HepG2 (cell line): ENCODE results near the gene DDX28. TPM values are rescaled to one million over a fixed set of nuclear protein-coding genes. Genes with fewer than 3 reads are reported as not detected.

Source experiments
- ATAC-seq: fragments of 200-7000 bp; cut with Tn5 transposase; 3 replicates; pipeline ENCODE4 v1.9.1; 2020; ENCODE audit warnings: mild to moderate bottlenecking, moderate library complexity
- BruUV-seq: library from RNA; stranded (reverse); fragments of 400-500 nt; replicated peaks from 2 replicates; lab custom pipeline; 2021; lab: Mats Ljungman, UMichigan
- CTCF ChIA-PET: fragments of 300-600 bp; formaldehyde crosslinking; extraction: SDS; loops from one replicate; lab custom pipeline; 2021; ENCODE audit warnings: low total read pairs, inconsistent platforms, low intra/inter-chr PET ratio; lab: Yijun Ruan, JAX
- POLR2A ChIA-PET: fragments of 350-600 bp; sonication (Branson Sonifier 250); formaldehyde crosslinking; loops from one replicate; lab custom pipeline; 2020; ENCODE audit warnings: antibody characterized with exemption, inconsistent platforms; lab: Yijun Ruan, JAX
- DNase-seq: peaks from one replicate; pipeline ENCODE4 v3.0.0-alpha.2; 2015; ENCODE audit warnings: low spot score
- FAIRE-seq: peaks from 3 replicates; lab custom pipeline; 2011; peaks lifted over from hg19 to GRCh38; lab: Jason Lieb, UNC
- H2AFZ ChIP-seq: one replicate; pipeline ENCODE4 v1.6.1; 2011; ENCODE audit warnings: low read length, inconsistent platforms
- H3K27ac ChIP-seq: fragments of 300-600 bp; 3 replicates; pipeline ENCODE4 v1.8.0; 2011; ENCODE audit warnings: mixed run types, mild to moderate bottlenecking, mixed read lengths, low read length, inconsistent platforms; ENCODE audit not compliant: insufficient read depth; ENCODE audit errors: extremely low read length
- H3K27me3 ChIP-seq, 2 experiments: fragments of 200-600 bp in 1 of 2; 2 replicates in 1 of 2; 3 replicates in 1 of 2; pipeline versions ENCODE4 v1.6.0 to v1.8.0; 2011; ENCODE audit warnings: low read length in 2 of 2, mild to moderate bottlenecking in 2 of 2, moderate library complexity in 2 of 2, inconsistent platforms in 1 of 2; ENCODE audit not compliant: insufficient read depth in 2 of 2, control insufficient read depth in 1 of 2
- H3K36me3 ChIP-seq, 2 experiments: fragments of 200-600 bp in 1 of 2; replicated peaks in 1 of 2; 2 replicates in 1 of 2; 3 replicates in 1 of 2; pipeline versions ENCODE4 v1.5.1 to v1.8.0; 2011; ENCODE audit warnings: low read length in 2 of 2, inconsistent platforms in 1 of 2; ENCODE audit not compliant: insufficient read depth in 2 of 2, control insufficient read depth in 1 of 2
- H3K4me1 ChIP-seq: 2 replicates; pipeline ENCODE4 v1.5.1; 2012; ENCODE audit warnings: low read length, inconsistent platforms; ENCODE audit not compliant: insufficient read depth
- H3K4me2 ChIP-seq: 2 replicates; pipeline ENCODE4 v1.6.0; 2011; ENCODE audit warnings: low read depth, low read length, inconsistent platforms
- H3K4me3 ChIP-seq, 3 experiments: fragments of 200-600 bp in 1 of 3; sonication (generic), shearing (Covaris generic) in 1 of 3; replicated peaks in 1 of 3; 2 replicates each; pipeline ENCODE4 v1.5.1; 2011 to 2016; ENCODE audit warnings: low read length in 3 of 3, inconsistent platforms in 2 of 3, low read depth in 2 of 3, mild to moderate bottlenecking in 2 of 3, control low read depth in 1 of 3, mixed read lengths in 1 of 3; ENCODE audit not compliant: insufficient read depth in 1 of 3
- H3K79me2 ChIP-seq: one replicate; pipeline ENCODE4 v1.6.1; 2011; ENCODE audit warnings: low read length, inconsistent platforms; ENCODE audit not compliant: insufficient read depth
- H3K9ac ChIP-seq: 2 replicates; pipeline ENCODE4 v1.6.0; 2011; ENCODE audit warnings: mild to moderate bottlenecking, low read depth, low read length, inconsistent platforms; ENCODE audit not compliant: insufficient read depth
- H3K9me3 ChIP-seq: 2 replicates; pipeline ENCODE4 v1.5.1; 2012; ENCODE audit warnings: mild to moderate bottlenecking, low read length
- H4K20me1 ChIP-seq: 2 replicates; pipeline ENCODE4 v1.6.0; 2011; ENCODE audit warnings: inconsistent platforms, mild to moderate bottlenecking, low read length, moderate library complexity; ENCODE audit not compliant: insufficient read depth
- HNRNPH1 ChIP-seq: fragments of 200-400 bp; formaldehyde crosslinking; optimal IDR thresholded peaks from 2 replicates; pipeline ENCODE3; 2017; ENCODE audit warnings: mild to moderate bottlenecking, low read depth, low read length
- WGBS: methylation state at CpG from one replicate; pipeline ENCODE4 v1.1.6; 2017; ENCODE audit warnings: low lambda C conversion rate; 5-methylcytosine and 5-hydroxymethylcytosine counted together
- in situ Hi-C: cut with HindIII; loops from 2 replicates; pipeline ENCODE4 v1.10.0; 2017; ENCODE audit warnings: low pct_unique_long_range_greater_than_20kb; ENCODE audit not compliant: extremely low pct_ligation_motif_present
- intact Hi-C: fragments of 100-400 bp; cut with micrococcal nuclease; formaldehyde crosslinking; loops from one replicate; pipeline ENCODE4 v1.10.0; 2022; ENCODE audit not compliant: unreplicated experiment
- polyA plus RNA-seq, 8 experiments: library from polyadenylated mRNA; depleted of rRNA in 3 of 8; stranded (reverse) in 7 of 8; unstranded in 1 of 8; fragments of >200 nt; fragmentation: Illumina TruSeq in 4 of 8; extraction: Trizol in 4 of 8; gene quantifications; 2 replicates each; pipeline versions ENCODE4 v1.2.1 to v1.2.3, GENCODE V29; 2011 to 2016; ENCODE audit warnings: low read depth in 4 of 8, missing spikeins in 1 of 8, mixed read lengths in 1 of 8; ENCODE audit not compliant: insufficient read depth in 1 of 8
- total RNA-seq, 5 experiments: library from RNA; depleted of rRNA; stranded (reverse); fragments of >200 nt; fragmentation: Illumina TruSeq; extraction: Trizol; gene quantifications; 2 replicates each; pipeline ENCODE4 v1.2.3, GENCODE V29; 2016; ENCODE audit warnings: low read depth in 1 of 5
- TF ChIP-seq, protein P1 (sequence below): sonication (generic); formaldehyde crosslinking; IDR thresholded peaks from 2 replicates; pipeline ENCODE4 v1.8.1; 2023; ENCODE audit warnings: mild to moderate bottlenecking, missing genetic modification reagents, borderline replicate concordance
- TF ChIP-seq, protein P2 (sequence below): sonication (generic); formaldehyde crosslinking; IDR thresholded peaks from 2 replicates; pipeline ENCODE4 v1.8.0; 2022; ENCODE audit warnings: mild to moderate bottlenecking, missing genetic modification reagents, moderate library complexity

Gene DDX28
- total and polyA plus RNA-seq, 2 of the 13 experiments (the other 11 are each of a cell fraction or from before 2014, with no cell fraction given), result 14.1 to 16.4 TPM

DNA sequence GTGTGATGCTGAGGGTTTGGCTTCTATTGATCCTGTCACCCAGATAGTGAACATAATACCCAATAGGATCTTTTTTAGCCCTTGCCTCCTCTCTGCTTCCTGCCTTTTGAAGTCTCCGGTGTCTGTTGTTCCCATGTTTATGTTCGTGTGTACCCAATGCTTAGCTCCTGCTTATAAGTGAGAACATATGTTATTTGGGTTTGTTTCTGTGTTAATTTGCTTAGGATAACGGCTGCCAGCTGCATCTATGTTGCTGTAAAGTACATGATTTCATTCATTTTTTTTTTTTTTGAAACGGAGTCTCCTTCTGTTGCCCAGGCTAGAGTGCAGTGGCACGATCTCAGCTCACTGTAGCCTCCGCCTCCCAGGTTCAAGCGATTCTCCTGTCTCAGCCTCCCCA is 23.1 kb upstream of the DDX28 start:
- H3K9ac ChIP-seq, result no peak overlapping the region
- no peak overlapping the region for H2AFZ ChIP-seq
- no TSS peak for BruUV-seq
- intact Hi-C loops, result no loop called here
- DNase-seq, result no peak
- FAIRE-seq, result no peak
- no peak overlapping the region for H3K4me3 ChIP-seq
- no peak overlapping the region for H3K4me2 ChIP-seq
- ChIA-PET POLR2A (no interaction called here), CTCF (no interaction called here)
- H4K20me1 ChIP-seq, result no peaks in the 10 kb centered on the region
- H3K36me3 ChIP-seq, result peaks cover 9 to 37% of the 10 kb centered on the region in 2 experiments
- in situ Hi-C loops, result loop anchor here (10.0 kb wide), 2 partner anchors 161 to 231 kb away; partner anchors contain the start of gene NRN1L
- H3K79me2 ChIP-seq, result no peaks in the 10 kb centered on the region
- WGBS, result 95% methylated on average over 7 of the region's 7 CpGs
- no peak overlapping the region for H3K27ac ChIP-seq
- no peak for TF ChIP-seq HNRNPH1
- TF ChIP-seq, protein P1, sequence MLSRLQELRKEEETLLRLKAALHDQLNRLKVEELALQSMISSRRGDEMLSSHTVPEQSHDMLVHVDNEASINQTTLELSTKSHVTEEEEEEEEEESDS, result no peak
- TF ChIP-seq, all 625 proteins: peak for 0
- Histone ChIP-seq H3K4me1 (0 out of 2 replicates have a peak, but pooled peaks cover 8% of the 10 kb centered on the region), H3K27me3 (no peaks in the 10 kb centered on the region), H3K9me3 (no peaks in the 10 kb centered on the region)
- no peak for ATAC-seq

DNA sequence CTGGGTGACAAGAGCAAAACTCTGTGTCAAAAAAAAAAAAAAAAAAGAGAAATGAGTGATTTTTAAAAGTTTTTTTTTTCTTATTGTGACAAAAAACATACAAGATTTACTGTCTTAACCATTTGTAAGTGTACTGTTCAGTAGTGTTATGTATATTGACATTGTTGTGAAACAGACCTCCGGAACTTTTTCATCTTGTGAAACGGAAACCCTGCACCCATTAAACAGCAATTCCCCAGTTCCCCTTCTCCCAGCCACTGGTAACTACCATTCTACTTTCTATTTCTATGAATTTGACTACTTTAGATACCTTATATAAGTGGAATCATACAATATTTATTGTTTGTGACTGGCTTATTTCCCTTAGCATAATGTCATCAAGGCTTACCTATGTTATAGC is 18.8 kb upstream of the DDX28 start:
- no peaks in the 10 kb centered on the region for H3K27me3 ChIP-seq
- no peaks in the 10 kb centered on the region for H3K79me2 ChIP-seq
- FAIRE-seq (no peak), DNase-seq (no peak)
- no peaks in the 10 kb centered on the region for H3K9me3 ChIP-seq
- H3K27ac ChIP-seq, result no peak overlapping the region
- in situ Hi-C loops, result loop anchor here (5.0 to 10.0 kb wide), 4 partner anchors 49 to 227 kb away; partner anchors contain the start of genes LCAT and NRN1L
- H2AFZ ChIP-seq, result no peak overlapping the region
- POLR2A ChIA-PET, result interaction anchor here (0.7 kb wide), 1 partner anchor 108 kb away, joined by 3 read pairs; no protein-coding TSS in a partner anchor
- TF ChIP-seq, protein P2, sequence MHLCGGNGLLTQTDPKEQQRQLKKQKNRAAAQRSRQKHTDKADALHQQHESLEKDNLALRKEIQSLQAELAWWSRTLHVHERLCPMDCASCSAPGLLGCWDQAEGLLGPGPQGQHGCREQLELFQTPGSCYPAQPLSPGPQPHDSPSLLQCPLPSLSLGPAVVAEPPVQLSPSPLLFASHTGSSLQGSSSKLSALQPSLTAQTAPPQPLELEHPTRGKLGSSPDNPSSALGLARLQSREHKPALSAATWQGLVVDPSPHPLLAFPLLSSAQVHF (CRISPR knock-in tag), result no peak
- TF ChIP-seq, all 625 proteins: peak for 0
- H3K4me3 ChIP-seq, result no peak overlapping the region
- CTCF ChIA-PET, result interaction anchor here (1.8 to 2.5 kb wide), 2 partner anchors 49 to 98 kb away, joined by 5 to 46 read pairs; partner anchors contain the start of gene LCAT
- no peak overlapping the region for H3K9ac ChIP-seq
- H3K4me2 ChIP-seq, result no peak overlapping the region
- no TSS peak for BruUV-seq
- intact Hi-C loops, result loop anchor here (2.0 to 5.0 kb wide), 2 partner anchors 99 to 159 kb away; partner anchors contain the start of gene NRN1L
- H3K36me3 ChIP-seq, result peaks cover 1 to 28% of the 10 kb centered on the region in 2 experiments; a peak in 3 of 5 replicates
- peaks cover 5% of the 10 kb centered on the region; the same call in 1 of the 2 replicates for H3K4me1 ChIP-seq
- WGBS, result 84% methylated on average over 2 of the region's 2 CpGs
- no peaks in the 10 kb centered on the region for H4K20me1 ChIP-seq
- ATAC-seq, result no peak
